Epithelial cell of proximal tubule (primary cell): ENCODE data around the gene HPCAL1. TPM values are rescaled to one million over a fixed set of nuclear protein-coding genes. Genes with fewer than 3 reads are reported as not detected.

Experiments used
- DNase-seq: peaks from one replicate; pipeline ENCODE4 v3.0.0-alpha.2; 2011; ENCODE audit warnings: low read depth
- H3K4me3 ChIP-seq: 2 replicates; pipeline ENCODE4 v1.5.1; 2011; ENCODE audit warnings: low read depth, mild to moderate bottlenecking, low read length
- total RNA-seq: library from RNA; depleted of rRNA; stranded (reverse); fragments of >200 nt; gene quantifications from 2 replicates; pipeline ENCODE4 v1.2.3, GENCODE V29; 2015
- TF ChIP-seq, protein P1 (sequence below): conservative IDR thresholded peaks from 2 replicates; pipeline ENCODE4 v1.5.1; 2012; ENCODE audit warnings: low read depth, mild to moderate bottlenecking, low read length

HPCAL1 gene
- total RNA-seq, 1 donor from 2014 or later, result 72.3 TPM

DNA sequence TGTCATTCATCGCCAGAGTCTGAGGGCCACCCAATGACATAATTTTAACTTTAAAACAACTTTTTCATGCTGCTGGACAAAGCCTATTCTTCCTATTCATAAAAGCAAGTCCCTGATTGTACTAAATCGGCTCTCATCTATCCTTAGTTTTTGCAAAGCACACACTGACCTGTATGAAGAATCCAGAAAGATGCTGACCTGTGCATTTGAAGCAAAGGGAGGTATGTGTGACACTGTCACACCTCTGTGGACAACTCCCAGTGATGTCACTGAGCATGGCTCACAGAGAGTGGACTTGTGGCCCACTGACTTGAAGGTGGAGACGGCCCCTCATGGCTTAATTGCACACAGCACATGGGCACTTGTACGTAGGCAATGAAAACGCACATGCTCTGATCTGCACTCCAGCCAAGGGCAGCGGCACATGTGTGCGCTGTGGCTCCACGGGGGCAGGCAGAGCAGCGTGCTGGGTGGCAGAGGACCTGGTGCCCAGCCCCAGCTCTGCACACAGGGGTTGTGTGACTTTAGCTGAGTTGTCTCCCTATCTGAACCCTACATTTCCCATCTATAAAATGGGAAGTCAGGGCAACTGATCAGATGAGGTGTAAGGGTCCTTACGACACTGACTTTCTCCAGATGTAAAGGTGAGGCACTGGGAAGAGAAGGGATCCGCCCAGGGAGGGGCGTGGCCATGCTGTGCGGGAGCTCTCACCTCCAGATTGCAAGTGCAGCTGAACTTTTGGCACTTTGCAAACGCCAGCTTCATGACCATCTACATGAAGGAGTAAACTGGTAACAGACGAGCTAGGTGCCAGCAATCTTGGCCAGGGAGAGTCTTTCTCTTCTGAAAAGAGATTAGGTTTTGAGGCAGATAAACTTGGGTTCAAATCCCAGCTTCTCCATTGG lies 159.7 kb downstream of the HPCAL1 start:
- TF ChIP-seq, protein P1, sequence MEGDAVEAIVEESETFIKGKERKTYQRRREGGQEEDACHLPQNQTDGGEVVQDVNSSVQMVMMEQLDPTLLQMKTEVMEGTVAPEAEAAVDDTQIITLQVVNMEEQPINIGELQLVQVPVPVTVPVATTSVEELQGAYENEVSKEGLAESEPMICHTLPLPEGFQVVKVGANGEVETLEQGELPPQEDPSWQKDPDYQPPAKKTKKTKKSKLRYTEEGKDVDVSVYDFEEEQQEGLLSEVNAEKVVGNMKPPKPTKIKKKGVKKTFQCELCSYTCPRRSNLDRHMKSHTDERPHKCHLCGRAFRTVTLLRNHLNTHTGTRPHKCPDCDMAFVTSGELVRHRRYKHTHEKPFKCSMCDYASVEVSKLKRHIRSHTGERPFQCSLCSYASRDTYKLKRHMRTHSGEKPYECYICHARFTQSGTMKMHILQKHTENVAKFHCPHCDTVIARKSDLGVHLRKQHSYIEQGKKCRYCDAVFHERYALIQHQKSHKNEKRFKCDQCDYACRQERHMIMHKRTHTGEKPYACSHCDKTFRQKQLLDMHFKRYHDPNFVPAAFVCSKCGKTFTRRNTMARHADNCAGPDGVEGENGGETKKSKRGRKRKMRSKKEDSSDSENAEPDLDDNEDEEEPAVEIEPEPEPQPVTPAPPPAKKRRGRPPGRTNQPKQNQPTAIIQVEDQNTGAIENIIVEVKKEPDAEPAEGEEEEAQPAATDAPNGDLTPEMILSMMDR, result no peak
- DNase-seq, result no peak
- no peak overlapping the region for H3K4me3 ChIP-seq

GRCh38 chr2:10465910-10466309 lies 163.2 kb downstream of the HPCAL1 start:
- TF ChIP-seq, protein P1, result no peak
- H3K4me3 ChIP-seq, result no peak overlapping the region
- DNase-seq, result no peak

DNA sequence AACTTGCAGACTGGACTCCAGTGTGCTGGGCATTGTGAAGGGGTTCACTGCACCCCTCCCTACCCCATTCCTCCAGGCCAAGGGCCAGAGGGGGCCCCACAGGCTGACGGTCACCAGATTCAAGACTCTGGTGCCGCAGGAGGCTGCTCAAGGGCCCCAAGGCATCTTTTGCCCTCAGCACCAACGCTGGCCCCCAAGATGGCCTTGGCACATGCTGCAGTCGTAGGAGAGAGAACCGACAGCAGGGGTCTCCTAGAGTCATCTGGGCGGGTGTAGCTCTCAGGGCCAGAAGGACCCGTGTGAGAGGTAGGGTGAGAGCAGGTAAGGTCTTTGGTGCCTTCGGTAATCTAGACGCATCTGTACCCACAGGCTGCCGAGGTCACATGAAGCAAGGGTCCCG lies 164.1 kb downstream of the HPCAL1 start:
- DNase-seq, result no peak
- TF ChIP-seq, protein P1, result no peak
- H3K4me3 ChIP-seq, result no peak overlapping the region

- no peak overlapping the region for H3K4me3 ChIP-seq
- TF ChIP-seq, protein P1, result no peak
- no peak for DNase-seq
Observed at GRCh38 chr2:10467401-10467800, 164.7 kb downstream of the HPCAL1 start.

DNA sequence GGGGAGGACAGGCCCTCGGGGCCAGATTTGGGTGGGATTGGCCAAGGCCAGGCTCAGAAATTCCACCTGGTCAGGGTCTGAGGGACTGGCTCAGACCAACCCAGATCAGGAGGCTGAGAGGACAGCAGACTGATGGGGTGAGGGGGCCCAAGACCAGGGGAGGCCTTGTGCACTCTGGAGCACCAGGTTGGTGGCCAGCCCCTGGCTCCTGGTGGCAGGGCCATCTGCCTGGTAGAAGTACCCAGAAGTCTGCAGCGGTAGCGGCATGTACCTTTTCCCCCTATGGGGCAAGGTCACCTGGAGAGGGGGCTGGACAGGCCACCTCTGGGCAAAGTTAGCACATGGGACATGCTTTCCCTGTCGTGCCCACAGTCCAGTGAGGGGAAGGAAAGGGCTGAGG lies 166.6 kb downstream of the HPCAL1 start:
- DNase-seq, result no peak
- no peak overlapping the region for H3K4me3 ChIP-seq
- TF ChIP-seq, protein P1, result no peak

DNA sequence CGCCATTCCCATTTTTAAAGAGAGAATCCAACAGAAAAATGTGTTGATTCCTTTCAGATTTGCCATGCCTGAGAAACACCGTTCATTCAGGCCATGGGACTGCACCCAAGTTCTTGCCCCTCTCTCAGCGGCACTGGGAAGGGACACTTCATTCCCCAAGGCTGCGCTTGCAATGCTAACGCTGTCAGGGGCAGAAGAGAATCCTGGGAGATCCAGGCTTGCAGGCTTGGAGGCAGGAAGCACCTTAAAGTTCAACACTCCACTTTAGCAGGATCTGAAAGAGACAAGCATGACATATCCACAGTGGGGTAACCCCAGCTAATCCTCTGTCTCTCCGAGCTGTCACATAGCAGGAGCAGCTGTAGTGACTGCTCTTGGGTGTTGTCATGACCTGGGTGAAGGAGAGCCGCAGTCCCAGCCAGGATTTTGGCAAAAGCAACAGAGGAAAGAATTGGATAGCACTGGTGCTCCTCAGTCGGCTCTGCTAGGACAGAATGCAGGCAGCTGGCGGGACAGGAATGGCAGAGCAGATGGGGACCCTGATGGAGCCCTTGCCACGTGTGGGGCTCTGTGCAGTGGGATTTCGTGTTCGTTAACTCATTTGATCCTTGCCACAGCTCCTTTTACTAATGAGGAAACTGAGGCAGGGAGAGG lies 167.4 kb downstream of the HPCAL1 start:
- TF ChIP-seq, protein P1, result no peak
- no peak for DNase-seq
- no peak overlapping the region for H3K4me3 ChIP-seq
